Subcutaneous adipose tissue (tissue), 4 donors: ENCODE results near the gene ST3GAL3. TPM values are rescaled to one million over a fixed set of nuclear protein-coding genes. Genes with fewer than 3 reads are reported as not detected.

Experiments
- CTCF ChIP-seq: fragments of 450-650 bp; IDR thresholded peaks from one replicate; pipeline ENCODE4 v1.5.1; 2016; ENCODE audit warnings: low read depth, mild to moderate bottlenecking, control low read depth, antibody characterized with exemption, moderate library complexity
- total RNA-seq, 4 donors: library from RNA; depleted of rRNA; stranded (reverse); fragments of >200 nt; gene quantifications; one replicate each; pipeline ENCODE4 v1.1.0, GENCODE V29; 2016

ST3GAL3 gene
- total RNA-seq, 4 donors from 2014 or later = 13.1 to 36.7 (median 19.0) TPM

DNA sequence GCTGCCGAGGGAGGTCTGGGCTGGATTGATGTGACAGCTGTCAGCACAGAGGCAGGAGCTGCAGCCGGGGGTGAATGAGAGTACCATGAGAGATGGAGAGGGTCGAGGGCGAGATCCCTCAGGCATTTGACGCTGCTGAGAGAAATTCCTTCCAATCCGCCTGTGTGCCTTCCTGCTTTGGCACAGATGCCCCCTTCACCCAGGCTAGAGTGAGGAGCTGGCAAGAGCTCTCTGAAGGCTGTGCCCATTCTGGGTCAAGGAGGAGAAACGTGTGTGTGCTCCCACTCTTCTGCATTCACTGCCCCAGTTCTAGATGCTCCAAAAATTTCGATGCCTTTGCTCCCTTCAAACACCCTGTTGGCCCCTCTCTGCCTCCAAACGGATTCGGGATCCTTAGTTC is 231.0 kb downstream of the ST3GAL3 start:
- TF ChIP-seq CTCF = no peak

DNA sequence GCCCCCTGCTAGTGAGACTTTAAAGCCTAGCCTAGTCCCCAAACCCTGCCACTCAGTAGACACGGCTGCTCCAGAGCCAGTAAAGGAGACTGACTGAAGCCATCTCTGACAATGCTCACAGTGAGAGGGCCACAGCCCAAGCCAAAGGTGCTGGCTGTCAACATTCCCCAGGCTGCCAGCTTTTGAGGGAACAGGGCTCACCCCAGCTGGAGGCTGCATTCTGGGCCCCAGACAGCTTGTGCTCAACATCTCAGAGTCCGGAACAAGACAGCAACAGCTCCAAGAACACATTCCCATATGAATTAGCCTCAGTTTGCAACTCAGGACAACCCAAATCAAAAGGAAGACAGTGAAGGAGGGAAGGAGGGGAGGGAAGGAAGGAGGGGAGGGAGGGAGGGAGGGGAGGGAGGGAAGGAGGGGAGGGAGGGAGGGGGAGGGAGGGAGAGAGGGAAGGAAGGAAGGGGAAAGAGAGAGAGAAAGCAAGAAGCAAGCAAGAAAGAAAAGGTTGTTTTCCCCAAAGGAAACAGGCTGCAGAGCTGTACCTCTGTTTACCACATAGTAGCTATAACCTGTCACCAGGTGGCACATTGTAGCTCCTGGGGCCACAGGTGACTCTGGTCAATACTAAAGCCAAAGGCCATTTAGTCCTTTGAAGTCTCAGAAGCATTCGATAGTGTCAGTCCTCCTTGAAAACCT is 231.7 kb downstream of the ST3GAL3 start:
- TF ChIP-seq CTCF = no peak

GRCh38 chr1:43942411-43942810 is 235.1 kb downstream of the ST3GAL3 start:
- no peak for TF ChIP-seq CTCF

- no peak for TF ChIP-seq CTCF
Measured at GRCh38 chr1:43944860-43945259, 237.5 kb downstream of the ST3GAL3 start.

- no peak for TF ChIP-seq CTCF
Measured at GRCh38 chr1:43945674-43946235, 238.4 kb downstream of the ST3GAL3 start.

- TF ChIP-seq CTCF = no peak
Measured at GRCh38 chr1:43946236-43947060, 239.1 kb downstream of the ST3GAL3 start, which contains the start of gene IPO13. TSS of gene IPO13 (plus strand) at chr1:43946950. CDS start at chr1:43947601, 651 bp downstream.
